Measurements from ENCODE around the gene HTR3E. TPM values are rescaled to one million over a fixed set of nuclear protein-coding genes. Genes with fewer than 3 reads are reported as not detected.
A peak's percentile ranks its signal among the peaks of the same experiment; 100 is the strongest.

Gene HTR3E
- total and polyA plus RNA-seq, 2 of the 13 experiments (the other 11 are each of a cell fraction or from before 2014, with no cell fraction given), result not detected

GRCh38 chr3:184133840-184134745 is 37.2 kb downstream of the HTR3E start (continued):
- TF ChIP-seq CREB1 (IDR thresholded peaks at IDR 0.05), result no peak
- TF ChIP-seq CREB1 (CRISPR knock-in tag; IDR thresholded peaks at IDR 0.05), result peak; percentile 59; the same call in 1 of the 2 replicates
- peak; percentile 62; the same call in 1 of the 2 replicates for TF ChIP-seq NRL (CRISPR knock-in tag; IDR thresholded peaks at IDR 0.05; ENCODE audit: borderline replicate concordance)
- peak; percentile 73; the same call in 1 of the 2 replicates for TF ChIP-seq ZNF724P (CRISPR knock-in tag; IDR thresholded peaks at IDR 0.05; ENCODE audit: borderline replicate concordance)
- peak; percentile 54; the same call in 1 of the 2 replicates for TF ChIP-seq ZNF891 (CRISPR knock-in tag; IDR thresholded peaks at IDR 0.05)
- 0 out of 2 replicates have a peak, but pooled peaks have one; percentile 28 for TF ChIP-seq BRD4 (CRISPR knock-in tag; IDR thresholded peaks at IDR 0.05)
- TF ChIP-seq RAD21 (CRISPR knock-in tag; IDR thresholded peaks at IDR 0.05), result no peak
- no peak for TF ChIP-seq HIC2 (CRISPR knock-in tag; IDR thresholded peaks at IDR 0.05; ENCODE audit: low read depth)
- no peak for TF ChIP-seq DR1 (CRISPR knock-in tag; IDR thresholded peaks at IDR 0.05)
- TF ChIP-seq KAT8 (CRISPR knock-in tag; IDR thresholded peaks at IDR 0.05), result peak; percentile 46; the same call in 1 of the 2 replicates
- peak; percentile 64 for TF ChIP-seq POLR2AphosphoS5 (IDR thresholded peaks at IDR 0.05; ENCODE audit: low read depth, low read length)
- TF ChIP-seq FOXK2 (IDR thresholded peaks at IDR 0.05), result no peak
- TF ChIP-seq LRRFIP1 (CRISPR knock-in tag; conservative IDR thresholded peaks at IDR 0.05), result no peak
- 0 out of 2 replicates have a peak, but pooled peaks have one; percentile 47 for TF ChIP-seq ZBTB44 (CRISPR knock-in tag; IDR thresholded peaks at IDR 0.05)
- TF ChIP-seq ZNF780A (CRISPR knock-in tag; IDR thresholded peaks at IDR 0.05), result peak; percentile 19; the same call in 1 of the 2 replicates
- no peak for TF ChIP-seq SRSF1 (optimal IDR thresholded peaks at IDR 0.05; ENCODE audit: low read depth, low read length)
- no peak for TF ChIP-seq ZNF7 (CRISPR knock-in tag; IDR thresholded peaks at IDR 0.05)
- TF ChIP-seq ZNF749 (CRISPR knock-in tag; IDR thresholded peaks at IDR 0.05; ENCODE audit: borderline replicate concordance), result 0 out of 2 replicates have a peak, but pooled peaks have one; percentile 53
- peak; percentile 62; the same call in 1 of the 2 replicates for TF ChIP-seq ZNF616 (CRISPR knock-in tag; IDR thresholded peaks at IDR 0.05; ENCODE audit: low read depth)
- no peak for TF ChIP-seq NFKBIZ (CRISPR knock-in tag; IDR thresholded peaks at IDR 0.05)

Data from HepG2 (cell line).